A549 (cell line): ENCODE data around the gene PEX7. TPM values are rescaled to one million over a fixed set of nuclear protein-coding genes. Genes with fewer than 3 reads are reported as not detected.

ENCODE experiments used
- ATAC-seq, 2 experiments: fragments of 200-7000 bp in 1 of 2; fragments of >200 bp in 1 of 2; cut with Nextera tagmentation in 1 of 2; cut with Tn5 transposase in 1 of 2; 3 replicates each; pipeline versions ENCODE4 v1.8.0 to v1.9.1; 2018 to 2020; ENCODE audit warnings: mild to moderate bottlenecking in 1 of 2, moderate library complexity in 1 of 2
- CTCF ChIA-PET: fragments of 300-600 bp; sonication (Branson Sonifier 250); formaldehyde crosslinking; extraction: SDS; loops from one replicate; lab custom pipeline; 2021; ENCODE audit warnings: antibody characterized with exemption, inconsistent platforms; lab: Yijun Ruan, JAX
- POLR2A ChIA-PET: fragments of 350-600 bp; formaldehyde crosslinking; extraction: SDS; loops from one replicate; lab custom pipeline; 2021; ENCODE audit warnings: antibody characterized with exemption, inconsistent platforms; lab: Yijun Ruan, JAX
- DNase-seq, 2 experiments: peaks; one replicate each; pipeline versions ENCODE4 v3.0.0 to v3.0.0-alpha.2; 2011 to 2016; ENCODE audit warnings: low read depth in 1 of 2, low spot score in 1 of 2
- FAIRE-seq: peaks from 2 replicates; lab custom pipeline; 2011; peaks lifted over from hg19 to GRCh38; lab: Jason Lieb, UNC
- H3K27ac ChIP-seq, 2 experiments: fragments of >200 bp; sonication (Bioruptor Twin); formaldehyde crosslinking; 3 replicates each; pipeline ENCODE4 v1.5.1; 2016 to 2017
- H3K4me1 ChIP-seq: fragments of >200 bp; sonication (Bioruptor Twin); formaldehyde crosslinking; 3 replicates; pipeline ENCODE4 v1.6.1; 2016
- H3K4me2 ChIP-seq: fragments of >200 bp; sonication (Bioruptor Twin); formaldehyde crosslinking; 3 replicates; pipeline ENCODE4 v1.6.1; 2016
- H3K4me3 ChIP-seq: fragments of >200 bp; sonication (Bioruptor Twin); formaldehyde crosslinking; 3 replicates; pipeline ENCODE4 v1.5.1; 2016
- H3K9me3 ChIP-seq: fragments of >200 bp; sonication (Bioruptor Twin); formaldehyde crosslinking; 3 replicates; pipeline ENCODE4 v1.6.1; 2016
- BCL3 ChIP-seq: fragments of >200 bp; sonication (Bioruptor Twin); formaldehyde crosslinking; IDR thresholded peaks from 3 replicates; pipeline ENCODE4 v1.6.1; 2016
- EP300 ChIP-seq, 2 experiments: fragments of >200 bp; sonication (Bioruptor Twin); formaldehyde crosslinking; IDR thresholded peaks; 2 replicates in 1 of 2; 3 replicates in 1 of 2; pipeline ENCODE4 v1.6.1; 2016 to 2017
- ESRRA ChIP-seq: fragments of 150-350 bp; IDR thresholded peaks from 2 replicates; pipeline ENCODE4 v1.6.1; 2014; ENCODE audit warnings: mild to moderate bottlenecking, low read length, borderline replicate concordance
- FOSB ChIP-seq: fragments of 250-450 bp; sonication (Bioruptor Pico); IDR thresholded peaks from 2 replicates; pipeline ENCODE4 v1.5.0; 2020; ENCODE audit warnings: mild to moderate bottlenecking, moderate library complexity
- HDAC2 ChIP-seq: fragments of 200-600 bp; sonication (generic); IDR thresholded peaks from 2 replicates; pipeline ENCODE4 v1.6.1; 2016
- JUN ChIP-seq, 2 experiments: fragments of >200 bp; sonication (Bioruptor Twin); formaldehyde crosslinking; IDR thresholded peaks; 2 replicates in 1 of 2; 3 replicates in 1 of 2; pipeline ENCODE4 v1.6.1; 2016 to 2017
- JUNB ChIP-seq: fragments of >200 bp; sonication (Bioruptor Twin); formaldehyde crosslinking; IDR thresholded peaks from 2 replicates; pipeline ENCODE4 v1.6.1; 2016
- KDM1A ChIP-seq: fragments of 200-600 bp; sonication (generic); IDR thresholded peaks from 2 replicates; pipeline ENCODE4 v1.6.1; 2016; ENCODE audit warnings: low read depth, mild to moderate bottlenecking
- KDM5A ChIP-seq: fragments of 200-600 bp; sonication (generic); IDR thresholded peaks from 2 replicates; pipeline ENCODE4 v1.6.1; 2016; ENCODE audit warnings: antibody characterized with exemption, mild to moderate bottlenecking
- MAX ChIP-seq: IDR thresholded peaks from 2 replicates; pipeline ENCODE4 v1.6.1; 2012
- MYC ChIP-seq: IDR thresholded peaks from 2 replicates; pipeline ENCODE4 v1.6.1; 2012; ENCODE audit warnings: mild to moderate bottlenecking, inconsistent platforms, low read length, improper control_type of control experiment, borderline replicate concordance
- NFE2L2 ChIP-seq: fragments of 150-350 bp; conservative IDR thresholded peaks from 2 replicates; pipeline ENCODE4 v1.6.1; 2014; ENCODE audit warnings: low read length
- POLR2AphosphoS2 ChIP-seq: conservative IDR thresholded peaks from 2 replicates; pipeline ENCODE4 v1.6.1; 2012; ENCODE audit warnings: low read length, improper control_type of control experiment, inconsistent platforms
- RARB ChIP-seq: fragments of 250-450 bp; sonication (Bioruptor Pico); IDR thresholded peaks from 2 replicates; pipeline ENCODE4 v1.8.0; 2021; ENCODE audit warnings: mild to moderate bottlenecking, moderate library complexity
- REST ChIP-seq: fragments of 200-600 bp; sonication (generic); IDR thresholded peaks from 2 replicates; pipeline ENCODE4 v1.6.1; 2016; ENCODE audit warnings: antibody characterized with exemption, mild to moderate bottlenecking, moderate library complexity
- RNF2 ChIP-seq: fragments of 200-600 bp; sonication (generic); IDR thresholded peaks from 2 replicates; pipeline ENCODE4 v1.6.1; 2016; ENCODE audit warnings: low read depth, mild to moderate bottlenecking, antibody characterized with exemption, moderate library complexity, borderline replicate concordance
- ZC3H11A ChIP-seq: fragments of 450-650 bp; IDR thresholded peaks from 2 replicates; pipeline ENCODE4 v1.6.1; 2014; ENCODE audit warnings: antibody characterized with exemption, mild to moderate bottlenecking
- ZSCAN20 ChIP-seq: fragments of 250-450 bp; sonication (Bioruptor Pico); IDR thresholded peaks from 2 replicates; pipeline ENCODE4 v1.8.0; 2022; ENCODE audit warnings: mild to moderate bottlenecking, moderate library complexity
- WGBS: methylation state at CpG from one replicate; pipeline ENCODE4 v1.1.6; 2017; ENCODE audit errors: missing lambda C conversion rate; 5-methylcytosine and 5-hydroxymethylcytosine counted together
- polyA plus RNA-seq, 4 experiments: library from polyadenylated mRNA; depleted of rRNA in 3 of 4; stranded (reverse); fragments of >200 nt; fragmentation: RNase III in 1 of 4; extraction: RNeasy Plus Mini Kit Qiagen cat#74134 plus additional on column Dnase treatment in 1 of 4; gene quantifications; 2 replicates in 3 of 4; 3 replicates in 1 of 4; pipeline ENCODE4 v1.2.3, GENCODE V29; 2011 to 2017

Gene PEX7
- polyA plus RNA-seq, 2 of the 4 experiments (the other 2 are of a cell fraction), result 6.9 to 9.6 TPM

- Histone ChIP-seq H3K9me3 (no peaks in the 10 kb centered on the region), H3K4me1 (no peaks in the 10 kb centered on the region), H3K4me3 (no peak overlapping the region), H3K27ac (no peak overlapping the region)
- ChIA-PET CTCF (no interaction called here), POLR2A (no interaction called here)
- FAIRE-seq, result no peak
- DNase-seq, result no peak
- WGBS, result 100% methylated on average over 1 of the region's 1 CpG
- TF ChIP-seq KDM5A (no peak), ESRRA (no peak), EP300 (IDR thresholded peaks at IDR 0.05) (no peak), BCL3 (no peak), ZC3H11A (no peak)
- TF ChIP-seq, all 56 proteins: peak for 0
- no peak for ATAC-seq
- H3K4me2 ChIP-seq, result no peak overlapping the region
Measured at GRCh38 chr6:136862662-136863061, 40.3 kb downstream of the PEX7 start.

- 77% methylated on average over 5 of the region's 5 CpGs for WGBS
- no peak for FAIRE-seq
- Histone ChIP-seq H3K4me3 (no peak overlapping the region), H3K9me3 (no peaks in the 10 kb centered on the region), H3K4me1 (no peaks in the 10 kb centered on the region), H3K27ac (no peak overlapping the region), H3K4me2 (no peak overlapping the region)
- DNase-seq, result no peak
- ChIA-PET CTCF (interaction anchor here (1.0 kb wide), 1 partner anchor 8 kb away, joined by 3 read pairs; no protein-coding TSS in a partner anchor), POLR2A (no interaction called here)
- TF ChIP-seq RNF2 (no peak), POLR2AphosphoS2 (no peak), JUN (IDR thresholded peaks at IDR 0.05) (no peak), KDM1A (no peak), HDAC2 (no peak), JUNB (no peak), RARB (CRISPR knock-in tag) (no peak), NFE2L2 (no peak), ZSCAN20 (CRISPR knock-in tag) (no peak), REST (no peak), MAX (no peak), MYC (no peak)
- no peak for ATAC-seq
Measured at GRCh38 chr6:136863752-136864151, 41.4 kb downstream of the PEX7 start.

GRCh38 chr6:136864676-136865075 lies 42.3 kb downstream of the PEX7 start:
- Histone ChIP-seq H3K4me2 (no peak overlapping the region), H3K27ac (no peak overlapping the region), H3K4me3 (no peak overlapping the region), H3K9me3 (no peaks in the 10 kb centered on the region), H3K4me1 (no peaks in the 10 kb centered on the region)
- no peak for ATAC-seq
- FAIRE-seq, result no peak
- DNase-seq, result no peak
- 92% methylated on average over 4 of the region's 4 CpGs for WGBS
- ChIA-PET POLR2A (no interaction called here), CTCF (interaction anchor here (1.0 kb wide), 1 partner anchor 9 kb away, joined by 3 read pairs; no protein-coding TSS in a partner anchor)
- TF ChIP-seq POLR2AphosphoS2 (no peak), FOSB (no peak)
